Measurements from ENCODE around the gene PTPN13. TPM values are rescaled to one million over a fixed set of nuclear protein-coding genes. Genes with fewer than 3 reads are reported as not detected.

PTPN13 gene
- total RNA-seq, 1 donor from 2014 or later: 41.3 TPM

GRCh38 chr4:86621435-86621834, 27.3 kb downstream of the PTPN13 start:
- H3K4me3 ChIP-seq (ENCODE audit: low read depth, low read length): no peak overlapping the region
- DNase-seq (ENCODE audit: low read depth): no peak
- no peaks in the 10 kb centered on the region for H3K36me3 ChIP-seq (ENCODE audit: control insufficient read depth, insufficient read depth, low read length)
- FAIRE-seq: no peak
- no peak for TF ChIP-seq CTCF (IDR thresholded peaks at IDR 0.05; ENCODE audit: insufficient read depth, low read length, severe bottlenecking)
- no peaks in the 10 kb centered on the region for H3K27me3 ChIP-seq (ENCODE audit: control insufficient read depth, insufficient read depth, low read length)

GRCh38 chr4:86626066-86626465, 32.0 kb downstream of the PTPN13 start:
- FAIRE-seq: no peak
- DNase-seq (ENCODE audit: low read depth): no peak
- H3K4me3 ChIP-seq (ENCODE audit: low read depth, low read length): no peak overlapping the region
- H3K27me3 ChIP-seq (ENCODE audit: control insufficient read depth, insufficient read depth, low read length): no peaks in the 10 kb centered on the region
- H3K36me3 ChIP-seq (ENCODE audit: control insufficient read depth, insufficient read depth, low read length): no peaks in the 10 kb centered on the region
- no peak for TF ChIP-seq CTCF (IDR thresholded peaks at IDR 0.05; ENCODE audit: insufficient read depth, low read length, severe bottlenecking)

- no peak for TF ChIP-seq CTCF (IDR thresholded peaks at IDR 0.05; ENCODE audit: insufficient read depth, low read length, severe bottlenecking)
- FAIRE-seq (no peak), DNase-seq (ENCODE audit: low read depth) (no peak)
- no peak overlapping the region for H3K4me3 ChIP-seq (ENCODE audit: low read depth, low read length)
- H3K27me3 ChIP-seq (ENCODE audit: control insufficient read depth, insufficient read depth, low read length): no peaks in the 10 kb centered on the region
- no peaks in the 10 kb centered on the region for H3K36me3 ChIP-seq (ENCODE audit: control insufficient read depth, insufficient read depth, low read length)
These were observed 33.5 kb downstream of the PTPN13 start for GRCh38 chr4:86627462-86628135.

GRCh38 chr4:86630629-86631028, 36.5 kb downstream of the PTPN13 start:
- DNase-seq (ENCODE audit: low read depth): no peak
- FAIRE-seq: no peak
- H3K27me3 ChIP-seq (ENCODE audit: control insufficient read depth, insufficient read depth, low read length): no peaks in the 10 kb centered on the region
- no peak for TF ChIP-seq CTCF (IDR thresholded peaks at IDR 0.05; ENCODE audit: insufficient read depth, low read length, severe bottlenecking)
- peaks cover 6% of the 10 kb centered on the region for H3K36me3 ChIP-seq (ENCODE audit: control insufficient read depth, insufficient read depth, low read length)
- H3K4me3 ChIP-seq (ENCODE audit: low read depth, low read length): no peak overlapping the region

GRCh38 chr4:86631166-86631565, 37.1 kb downstream of the PTPN13 start:
- no peak for TF ChIP-seq CTCF (IDR thresholded peaks at IDR 0.05; ENCODE audit: insufficient read depth, low read length, severe bottlenecking)
- DNase-seq (ENCODE audit: low read depth) (no peak), FAIRE-seq (no peak)
- H3K36me3 ChIP-seq (ENCODE audit: control insufficient read depth, insufficient read depth, low read length): peaks cover 6% of the 10 kb centered on the region
- no peaks in the 10 kb centered on the region for H3K27me3 ChIP-seq (ENCODE audit: control insufficient read depth, insufficient read depth, low read length)
- H3K4me3 ChIP-seq (ENCODE audit: low read depth, low read length): no peak overlapping the region

- FAIRE-seq (no peak), DNase-seq (ENCODE audit: low read depth) (no peak)
- TF ChIP-seq CTCF (IDR thresholded peaks at IDR 0.05; ENCODE audit: insufficient read depth, low read length, severe bottlenecking): no peak
- Histone ChIP-seq H3K36me3 (ENCODE audit: control insufficient read depth, insufficient read depth, low read length) (peaks cover 6% of the 10 kb centered on the region), H3K27me3 (ENCODE audit: control insufficient read depth, insufficient read depth, low read length) (no peaks in the 10 kb centered on the region), H3K4me3 (ENCODE audit: low read depth, low read length) (no peak overlapping the region)
These were observed 39.7 kb downstream of the PTPN13 start for GRCh38 chr4:86633854-86634253.

All from bronchial epithelial cell (primary cell).